NCI-H1436 (cell line): ENCODE results near the gene ZBTB49.

Experiments used
- DNase-seq: peaks from one replicate; lab custom pipeline; 2025; lab: John Stamatoyannopoulos, UW

Gene ZBTB49

GRCh38 chr4:4356106-4357041 lies 66.3 kb downstream of the ZBTB49 start:
- DNase-seq: no peak

GRCh38 chr4:4358093-4358854 lies 68.2 kb downstream of the ZBTB49 start:
- no peak for DNase-seq

- no peak for DNase-seq
Measured at GRCh38 chr4:4361883-4362282, 71.8 kb downstream of the ZBTB49 start.

GRCh38 chr4:4362991-4363697 lies 73.1 kb downstream of the ZBTB49 start:
- DNase-seq: no peak

- DNase-seq: no peak
Measured at GRCh38 chr4:4364061-4364460, 74.0 kb downstream of the ZBTB49 start.

- no peak for DNase-seq
Measured at GRCh38 chr4:4364486-4365208, 74.6 kb downstream of the ZBTB49 start.

GRCh38 chr4:4368809-4369580 lies 78.9 kb downstream of the ZBTB49 start:
- DNase-seq: no peak
